ENCODE measurements around the gene SLC6A6. TPM values are rescaled to one million over a fixed set of nuclear protein-coding genes. Genes with fewer than 3 reads are reported as not detected.
A peak's percentile ranks its signal among the peaks of the same experiment; 100 is the strongest.

SLC6A6 gene
- total and polyA plus RNA-seq, 10 of the 15 experiments (the other 5 are each of a cell fraction or from before 2014, with no cell fraction given), result 5.6 to 47.0 (median 20.2) TPM

DNA sequence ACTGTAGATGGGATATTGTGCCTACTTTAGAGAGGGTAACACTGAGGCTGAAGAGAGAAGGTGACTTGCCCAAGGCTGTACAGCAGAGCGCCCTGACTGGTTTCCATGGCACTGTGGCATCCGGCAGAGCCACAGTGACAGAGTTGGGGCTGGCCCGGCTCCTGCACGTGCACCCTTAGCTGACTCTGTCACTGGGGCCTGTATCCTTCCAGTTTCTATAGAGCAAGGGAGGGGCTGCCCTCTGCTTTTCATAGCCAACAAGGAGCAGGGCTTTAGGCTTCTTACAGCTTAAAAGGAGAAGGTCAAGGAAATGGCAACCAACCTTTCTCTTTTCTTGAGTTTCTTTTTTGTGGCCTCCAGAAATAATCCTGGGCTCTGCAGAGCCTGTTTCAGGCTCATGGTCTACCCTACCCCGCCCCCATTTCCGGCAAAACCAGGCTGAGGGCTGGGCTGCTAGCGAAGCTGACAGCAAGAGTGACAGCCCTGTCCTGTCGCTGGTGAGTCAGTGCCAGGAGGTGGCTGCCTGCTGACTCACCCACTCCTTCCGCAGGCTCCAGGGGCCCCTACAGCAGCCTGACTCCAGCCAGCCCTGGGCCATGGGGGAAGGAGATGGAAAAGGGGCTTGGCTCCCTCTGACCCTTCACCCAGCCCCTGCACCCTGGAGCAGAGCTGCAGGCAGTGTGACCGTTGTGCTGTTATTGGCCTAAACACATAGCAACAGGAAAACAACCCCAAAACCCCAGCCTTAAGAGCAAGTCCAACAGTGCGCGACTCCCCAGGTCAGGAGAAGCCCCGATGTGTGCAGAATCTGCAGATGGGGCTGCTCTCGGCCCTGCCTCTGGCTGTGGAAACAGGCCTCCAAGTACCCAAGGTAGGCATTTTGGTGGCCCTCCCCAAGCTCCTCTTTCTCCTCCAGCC lies 29.8 kb downstream of the SLC6A6 start (continued):
- TF ChIP-seq GATAD2B (conservative IDR thresholded peaks at IDR 0.05; ENCODE audit: low read depth) (peak; percentile 29), ETV6 (conservative IDR thresholded peaks at IDR 0.05 in 1 of 2, IDR thresholded peaks at IDR 0.05 in 1 of 2; ENCODE audit: borderline replicate concordance in 1 of 2, low read depth in 1 of 2) (peak in 1 of 2 experiments; percentile 61; a peak in 2 of 4 replicates), CBFB (IDR thresholded peaks at IDR 0.05; ENCODE audit: low read depth) (peak; percentile 11; the same call in 1 of the 2 replicates), POLR2AphosphoS2 (IDR thresholded peaks at IDR 0.05; ENCODE audit: low read depth, low read length) (peak; percentile 8; the same call in 1 of the 2 replicates), CHD4 (IDR thresholded peaks at IDR 0.05) (no peak), PAX8 (IDR thresholded peaks at IDR 0.05) (0 out of 2 replicates have a peak, but pooled peaks have one; percentile 67), RAD21 (IDR thresholded peaks at IDR 0.05; ENCODE audit: insufficient read depth, low read depth, low read length) (no peak), SPI1 (IDR thresholded peaks at IDR 0.05; ENCODE audit: borderline replicate concordance, insufficient read depth, low read depth, low read length) (peak; percentile 3; the same call in 1 of the 2 replicates), YY1 (IDR thresholded peaks at IDR 0.05; ENCODE audit: low read depth, low read length) (peak; percentile 63), NR2C2 (IDR thresholded peaks at IDR 0.05; ENCODE audit: borderline replicate concordance, control insufficient read depth, insufficient read length, low read depth) (no peak), ZZZ3 (IDR thresholded peaks at IDR 0.05; ENCODE audit: control insufficient read depth, insufficient read length, low read depth) (no peak), SP1 (IDR thresholded peaks at IDR 0.05; ENCODE audit: low read depth, low read length) (peak; percentile 79), MYC (IDR thresholded peaks at IDR 0.05; ENCODE audit: insufficient read depth, insufficient read length, insufficient replicate concordance, low read length, severe bottlenecking) (peak; percentile 70), POLR2A (IDR thresholded peaks at IDR 0.05; ENCODE audit: low read depth, low read length) (peak; percentile 87)
- TF ChIP-seq, protein P1, sequence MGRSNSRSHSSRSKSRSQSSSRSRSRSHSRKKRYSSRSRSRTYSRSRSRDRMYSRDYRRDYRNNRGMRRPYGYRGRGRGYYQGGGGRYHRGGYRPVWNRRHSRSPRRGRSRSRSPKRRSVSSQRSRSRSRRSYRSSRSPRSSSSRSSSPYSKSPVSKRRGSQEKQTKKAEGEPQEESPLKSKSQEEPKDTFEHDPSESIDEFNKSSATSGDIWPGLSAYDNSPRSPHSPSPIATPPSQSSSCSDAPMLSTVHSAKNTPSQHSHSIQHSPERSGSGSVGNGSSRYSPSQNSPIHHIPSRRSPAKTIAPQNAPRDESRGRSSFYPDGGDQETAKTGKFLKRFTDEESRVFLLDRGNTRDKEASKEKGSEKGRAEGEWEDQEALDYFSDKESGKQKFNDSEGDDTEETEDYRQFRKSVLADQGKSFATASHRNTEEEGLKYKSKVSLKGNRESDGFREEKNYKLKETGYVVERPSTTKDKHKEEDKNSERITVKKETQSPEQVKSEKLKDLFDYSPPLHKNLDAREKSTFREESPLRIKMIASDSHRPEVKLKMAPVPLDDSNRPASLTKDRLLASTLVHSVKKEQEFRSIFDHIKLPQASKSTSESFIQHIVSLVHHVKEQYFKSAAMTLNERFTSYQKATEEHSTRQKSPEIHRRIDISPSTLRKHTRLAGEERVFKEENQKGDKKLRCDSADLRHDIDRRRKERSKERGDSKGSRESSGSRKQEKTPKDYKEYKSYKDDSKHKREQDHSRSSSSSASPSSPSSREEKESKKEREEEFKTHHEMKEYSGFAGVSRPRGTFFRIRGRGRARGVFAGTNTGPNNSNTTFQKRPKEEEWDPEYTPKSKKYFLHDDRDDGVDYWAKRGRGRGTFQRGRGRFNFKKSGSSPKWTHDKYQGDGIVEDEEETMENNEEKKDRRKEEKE (IDR thresholded peaks at IDR 0.05), result no peak
- TF ChIP-seq, protein P2, sequence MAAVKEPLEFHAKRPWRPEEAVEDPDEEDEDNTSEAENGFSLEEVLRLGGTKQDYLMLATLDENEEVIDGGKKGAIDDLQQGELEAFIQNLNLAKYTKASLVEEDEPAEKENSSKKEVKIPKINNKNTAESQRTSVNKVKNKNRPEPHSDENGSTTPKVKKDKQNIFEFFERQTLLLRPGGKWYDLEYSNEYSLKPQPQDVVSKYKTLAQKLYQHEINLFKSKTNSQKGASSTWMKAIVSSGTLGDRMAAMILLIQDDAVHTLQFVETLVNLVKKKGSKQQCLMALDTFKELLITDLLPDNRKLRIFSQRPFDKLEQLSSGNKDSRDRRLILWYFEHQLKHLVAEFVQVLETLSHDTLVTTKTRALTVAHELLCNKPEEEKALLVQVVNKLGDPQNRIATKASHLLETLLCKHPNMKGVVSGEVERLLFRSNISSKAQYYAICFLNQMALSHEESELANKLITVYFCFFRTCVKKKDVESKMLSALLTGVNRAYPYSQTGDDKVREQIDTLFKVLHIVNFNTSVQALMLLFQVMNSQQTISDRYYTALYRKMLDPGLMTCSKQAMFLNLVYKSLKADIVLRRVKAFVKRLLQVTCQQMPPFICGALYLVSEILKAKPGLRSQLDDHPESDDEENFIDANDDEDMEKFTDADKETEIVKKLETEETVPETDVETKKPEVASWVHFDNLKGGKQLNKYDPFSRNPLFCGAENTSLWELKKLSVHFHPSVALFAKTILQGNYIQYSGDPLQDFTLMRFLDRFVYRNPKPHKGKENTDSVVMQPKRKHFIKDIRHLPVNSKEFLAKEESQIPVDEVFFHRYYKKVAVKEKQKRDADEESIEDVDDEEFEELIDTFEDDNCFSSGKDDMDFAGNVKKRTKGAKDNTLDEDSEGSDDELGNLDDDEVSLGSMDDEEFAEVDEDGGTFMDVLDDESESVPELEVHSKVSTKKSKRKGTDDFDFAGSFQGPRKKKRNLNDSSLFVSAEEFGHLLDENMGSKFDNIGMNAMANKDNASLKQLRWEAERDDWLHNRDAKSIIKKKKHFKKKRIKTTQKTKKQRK (IDR thresholded peaks at IDR 0.05; ENCODE audit: low read depth, low read length), result no peak
- TF ChIP-seq, protein P3, sequence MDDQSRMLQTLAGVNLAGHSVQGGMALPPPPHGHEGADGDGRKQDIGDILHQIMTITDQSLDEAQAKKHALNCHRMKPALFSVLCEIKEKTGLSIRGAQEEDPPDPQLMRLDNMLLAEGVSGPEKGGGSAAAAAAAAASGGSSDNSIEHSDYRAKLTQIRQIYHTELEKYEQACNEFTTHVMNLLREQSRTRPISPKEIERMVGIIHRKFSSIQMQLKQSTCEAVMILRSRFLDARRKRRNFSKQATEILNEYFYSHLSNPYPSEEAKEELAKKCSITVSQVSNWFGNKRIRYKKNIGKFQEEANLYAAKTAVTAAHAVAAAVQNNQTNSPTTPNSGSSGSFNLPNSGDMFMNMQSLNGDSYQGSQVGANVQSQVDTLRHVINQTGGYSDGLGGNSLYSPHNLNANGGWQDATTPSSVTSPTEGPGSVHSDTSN (IDR thresholded peaks at IDR 0.05; ENCODE audit: insufficient replicate concordance, low read depth, low read length), result peak; percentile 94
- TF ChIP-seq, protein P4, sequence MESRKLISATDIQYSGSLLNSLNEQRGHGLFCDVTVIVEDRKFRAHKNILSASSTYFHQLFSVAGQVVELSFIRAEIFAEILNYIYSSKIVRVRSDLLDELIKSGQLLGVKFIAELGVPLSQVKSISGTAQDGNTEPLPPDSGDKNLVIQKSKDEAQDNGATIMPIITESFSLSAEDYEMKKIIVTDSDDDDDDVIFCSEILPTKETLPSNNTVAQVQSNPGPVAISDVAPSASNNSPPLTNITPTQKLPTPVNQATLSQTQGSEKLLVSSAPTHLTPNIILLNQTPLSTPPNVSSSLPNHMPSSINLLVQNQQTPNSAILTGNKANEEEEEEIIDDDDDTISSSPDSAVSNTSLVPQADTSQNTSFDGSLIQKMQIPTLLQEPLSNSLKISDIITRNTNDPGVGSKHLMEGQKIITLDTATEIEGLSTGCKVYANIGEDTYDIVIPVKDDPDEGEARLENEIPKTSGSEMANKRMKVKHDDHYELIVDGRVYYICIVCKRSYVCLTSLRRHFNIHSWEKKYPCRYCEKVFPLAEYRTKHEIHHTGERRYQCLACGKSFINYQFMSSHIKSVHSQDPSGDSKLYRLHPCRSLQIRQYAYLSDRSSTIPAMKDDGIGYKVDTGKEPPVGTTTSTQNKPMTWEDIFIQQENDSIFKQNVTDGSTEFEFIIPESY (IDR thresholded peaks at IDR 0.05), result no peak

All from GM12878 (cell line).